Osteoblast (primary cell): ENCODE measurements around the gene FOXE3. TPM values are rescaled to one million over a fixed set of nuclear protein-coding genes. Genes with fewer than 3 reads are reported as not detected.
A peak's percentile ranks its signal among the peaks of the same experiment; 100 is the strongest.

Experiments
- DNase-seq: peaks from one replicate; pipeline ENCODE4 v3.0.0; 2011; ENCODE audit warnings: low spot score, mixed read lengths; ENCODE audit not compliant: insufficient read length; ENCODE audit errors: missing footprints
- H2AFZ ChIP-seq: 2 replicates; pipeline ENCODE4 v1.6.0; 2011; ENCODE audit warnings: mild to moderate bottlenecking, low read length
- H3K27ac ChIP-seq: 2 replicates; pipeline ENCODE4 v1.5.1; 2011; ENCODE audit warnings: mild to moderate bottlenecking, low read depth, low read length, moderate library complexity
- H3K27me3 ChIP-seq: 2 replicates; pipeline ENCODE4 v1.6.0; 2012; ENCODE audit warnings: mild to moderate bottlenecking, control low read depth, inconsistent platforms, low read length, moderate library complexity; ENCODE audit not compliant: insufficient read depth
- H3K36me3 ChIP-seq: 2 replicates; pipeline ENCODE4 v1.5.1; 2011; ENCODE audit warnings: mild to moderate bottlenecking, low read length, control low read depth, moderate library complexity; ENCODE audit not compliant: insufficient read depth
- H3K4me1 ChIP-seq: 2 replicates; pipeline ENCODE4 v1.5.1; 2011; ENCODE audit warnings: mild to moderate bottlenecking, low read length, control low read depth, moderate library complexity; ENCODE audit not compliant: insufficient read depth
- H3K4me2 ChIP-seq: 2 replicates; pipeline ENCODE4 v1.6.0; 2011; ENCODE audit warnings: mild to moderate bottlenecking, low read length; ENCODE audit not compliant: insufficient read depth
- H3K4me3 ChIP-seq: fragments of 200-600 bp; sonication (generic); 3 replicates; pipeline ENCODE4 v1.5.1; 2012; ENCODE audit warnings: mild to moderate bottlenecking, low read length, inconsistent platforms; ENCODE audit not compliant: insufficient read depth
- H3K79me2 ChIP-seq: 2 replicates; pipeline ENCODE4 v1.6.0; 2012; ENCODE audit warnings: mild to moderate bottlenecking, low read length, control low read depth, inconsistent platforms; ENCODE audit not compliant: insufficient read depth
- H3K9me3 ChIP-seq: 2 replicates; pipeline ENCODE4 v1.5.1; 2011; ENCODE audit warnings: low read depth, low read length, control low read depth
- H4K20me1 ChIP-seq: 2 replicates; pipeline ENCODE4 v1.6.0; 2012; ENCODE audit warnings: mild to moderate bottlenecking, low read length, control low read depth; ENCODE audit not compliant: insufficient read depth
- total RNA-seq: library from RNA; depleted of rRNA; stranded (reverse); fragments of >200 nt; gene quantifications from 2 replicates; pipeline ENCODE4 v1.2.3, GENCODE V29; 2012
- TF ChIP-seq, protein P1 (sequence below): IDR thresholded peaks from 2 replicates; pipeline ENCODE4 v1.5.1; 2011; ENCODE audit warnings: mild to moderate bottlenecking, low read depth, low read length, moderate library complexity; ENCODE audit errors: extremely low read depth

Gene FOXE3
- total RNA-seq = not detected in 2 replicates

DNA sequence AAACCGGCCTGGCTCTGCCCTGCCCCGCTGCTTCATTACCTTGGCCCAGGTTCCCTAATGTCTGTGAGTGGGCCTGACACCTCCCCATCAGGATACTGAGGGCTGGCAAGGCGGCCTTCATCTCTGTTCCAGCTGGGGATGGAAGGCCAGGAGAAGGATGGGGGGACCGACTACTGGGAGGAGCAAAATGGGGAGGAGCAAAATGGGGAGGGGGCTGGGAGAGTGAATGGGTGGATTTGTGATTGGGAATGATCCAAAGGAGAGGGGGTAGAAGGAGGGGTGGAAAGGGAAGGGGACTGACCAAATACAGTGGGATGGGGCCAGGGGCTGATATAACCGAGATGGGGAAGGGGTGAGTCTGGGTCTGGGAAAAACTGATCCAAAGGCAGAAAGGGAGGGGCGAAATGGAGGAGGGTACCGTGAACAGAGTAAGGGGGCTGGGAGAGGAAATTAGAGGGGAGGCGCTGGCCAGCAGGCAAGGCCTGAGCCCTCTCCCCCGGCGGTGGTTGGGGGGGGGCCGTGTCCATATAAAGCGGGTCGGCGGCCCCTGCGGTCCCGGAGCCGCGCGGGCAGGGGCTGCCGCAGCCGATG is at the start of gene FOXE3:
FOXE3 (plus strand) TSS at position 558 of the 591 bp plus-strand sequence; CDS start at position 589, 31 bp downstream.
- Histone ChIP-seq H3K9me3 (no peaks in the 10 kb centered on the region), H3K4me3 (peak within 1 kb of the TSS; percentile 47), H3K4me2 (peak within 1 kb of the TSS; percentile 51), H3K79me2 (no peaks in the 10 kb centered on the region), H4K20me1 (no peaks in the 10 kb centered on the region), H3K4me1 (peaks cover 7% of the 10 kb centered on the region), H3K36me3 (no peaks in the 10 kb centered on the region), H3K27me3 (peaks cover 36% of the 10 kb centered on the region), H3K27ac (no peak within 1 kb of the TSS), H2AFZ (peak within 1 kb of the TSS; percentile 80)
- TF ChIP-seq, protein P1, sequence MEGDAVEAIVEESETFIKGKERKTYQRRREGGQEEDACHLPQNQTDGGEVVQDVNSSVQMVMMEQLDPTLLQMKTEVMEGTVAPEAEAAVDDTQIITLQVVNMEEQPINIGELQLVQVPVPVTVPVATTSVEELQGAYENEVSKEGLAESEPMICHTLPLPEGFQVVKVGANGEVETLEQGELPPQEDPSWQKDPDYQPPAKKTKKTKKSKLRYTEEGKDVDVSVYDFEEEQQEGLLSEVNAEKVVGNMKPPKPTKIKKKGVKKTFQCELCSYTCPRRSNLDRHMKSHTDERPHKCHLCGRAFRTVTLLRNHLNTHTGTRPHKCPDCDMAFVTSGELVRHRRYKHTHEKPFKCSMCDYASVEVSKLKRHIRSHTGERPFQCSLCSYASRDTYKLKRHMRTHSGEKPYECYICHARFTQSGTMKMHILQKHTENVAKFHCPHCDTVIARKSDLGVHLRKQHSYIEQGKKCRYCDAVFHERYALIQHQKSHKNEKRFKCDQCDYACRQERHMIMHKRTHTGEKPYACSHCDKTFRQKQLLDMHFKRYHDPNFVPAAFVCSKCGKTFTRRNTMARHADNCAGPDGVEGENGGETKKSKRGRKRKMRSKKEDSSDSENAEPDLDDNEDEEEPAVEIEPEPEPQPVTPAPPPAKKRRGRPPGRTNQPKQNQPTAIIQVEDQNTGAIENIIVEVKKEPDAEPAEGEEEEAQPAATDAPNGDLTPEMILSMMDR = no peak
- DNase-seq = peak; percentile 64

DNA sequence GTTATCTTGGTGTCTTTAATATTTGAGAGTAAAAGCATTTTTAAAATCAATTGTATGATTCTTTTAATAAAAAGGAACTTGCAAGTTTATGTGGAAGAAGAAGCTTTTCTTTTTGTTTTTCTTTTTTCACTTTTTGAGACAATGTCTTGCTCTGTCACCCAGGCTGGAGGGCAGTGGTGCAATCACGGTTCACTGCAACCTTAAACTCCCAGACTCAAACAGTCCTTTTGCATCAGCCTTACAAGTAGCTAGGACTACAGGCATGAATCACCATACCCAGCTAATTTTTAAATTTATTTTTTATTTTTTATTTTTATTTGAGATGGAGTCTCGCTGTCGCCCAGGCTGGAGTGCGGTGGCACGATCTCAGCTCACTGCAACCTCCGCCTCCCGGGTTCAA is 48.4 kb upstream of the FOXE3 start:
- TF ChIP-seq, protein P1 = no peak
- H3K79me2 ChIP-seq = peaks cover 34% of the 10 kb centered on the region
- H3K27ac ChIP-seq = no peak overlapping the region
- no peak for DNase-seq
- no peaks in the 10 kb centered on the region for H3K9me3 ChIP-seq
- H3K4me3 ChIP-seq = no peak overlapping the region
- no peaks in the 10 kb centered on the region for H3K27me3 ChIP-seq
- peaks cover 21% of the 10 kb centered on the region for H3K36me3 ChIP-seq
- H3K4me1 ChIP-seq = no peaks in the 10 kb centered on the region
- H3K4me2 ChIP-seq = no peak overlapping the region
- peaks cover 29% of the 10 kb centered on the region for H4K20me1 ChIP-seq
- H2AFZ ChIP-seq = no peak overlapping the region

DNA sequence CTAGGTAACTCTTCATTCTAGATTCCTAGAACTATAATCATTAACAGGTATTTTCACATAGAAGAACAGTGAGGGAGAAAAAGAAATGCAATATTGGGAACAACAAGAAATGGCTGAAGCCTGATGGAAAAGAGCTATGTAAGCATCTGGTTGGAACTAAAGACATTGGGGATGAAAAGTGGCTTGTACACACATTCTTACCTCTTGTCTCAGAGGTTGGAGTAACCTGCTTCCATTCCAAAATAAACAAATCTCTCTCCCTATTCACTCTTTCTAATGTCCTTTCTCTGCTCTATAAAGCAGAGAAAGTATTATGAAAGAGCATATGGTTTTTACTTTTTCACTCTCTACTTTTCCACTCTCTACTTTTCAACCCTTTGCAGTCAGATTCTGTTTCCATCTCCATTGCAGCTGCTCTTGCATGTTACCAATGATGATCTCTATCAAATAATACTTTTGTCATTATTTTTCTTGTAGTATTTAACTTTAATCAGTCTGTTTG is 45.0 kb upstream of the FOXE3 start:
- Histone ChIP-seq H3K27ac (no peak overlapping the region), H3K27me3 (no peaks in the 10 kb centered on the region), H3K9me3 (no peaks in the 10 kb centered on the region), H3K4me3 (no peak overlapping the region), H3K79me2 (peaks cover 8% of the 10 kb centered on the region), H4K20me1 (peaks cover 14% of the 10 kb centered on the region), H3K36me3 (peaks cover 50% of the 10 kb centered on the region), H3K4me1 (no peaks in the 10 kb centered on the region), H3K4me2 (no peak overlapping the region), H2AFZ (no peak overlapping the region)
- no peak for DNase-seq
- TF ChIP-seq, protein P1 = no peak

DNA sequence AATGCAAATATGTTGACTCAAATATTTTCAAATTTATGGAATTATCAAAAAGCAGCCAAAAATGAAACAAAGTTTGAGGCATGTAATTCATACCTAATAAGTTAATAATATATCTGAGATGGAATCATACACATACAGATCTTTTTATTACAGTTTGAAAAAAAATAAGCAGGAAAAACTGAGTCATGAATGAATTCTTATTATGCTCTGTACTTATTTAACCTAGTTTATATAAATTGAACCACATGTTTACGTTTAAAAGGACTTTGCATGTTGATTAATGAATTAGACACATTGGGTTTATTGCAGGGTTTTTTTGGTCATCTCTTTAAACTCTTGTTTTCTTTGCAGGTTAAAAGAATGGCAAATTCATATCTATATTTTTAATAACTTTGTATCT is 41.6 kb upstream of the FOXE3 start:
- H3K79me2 ChIP-seq = no peaks in the 10 kb centered on the region
- H4K20me1 ChIP-seq = peaks cover 11% of the 10 kb centered on the region
- H3K4me3 ChIP-seq = no peak overlapping the region
- H3K9me3 ChIP-seq = no peaks in the 10 kb centered on the region
- H3K4me1 ChIP-seq = peaks cover 6% of the 10 kb centered on the region
- no peak overlapping the region for H3K27ac ChIP-seq
- no peak overlapping the region for H3K4me2 ChIP-seq
- TF ChIP-seq, protein P1 = no peak
- DNase-seq = no peak
- no peak overlapping the region for H2AFZ ChIP-seq
- peaks cover 42% of the 10 kb centered on the region for H3K36me3 ChIP-seq
- H3K27me3 ChIP-seq = no peaks in the 10 kb centered on the region
